ENCODE measurements around the gene FLRT2.

The FLRT2 gene

DNA sequence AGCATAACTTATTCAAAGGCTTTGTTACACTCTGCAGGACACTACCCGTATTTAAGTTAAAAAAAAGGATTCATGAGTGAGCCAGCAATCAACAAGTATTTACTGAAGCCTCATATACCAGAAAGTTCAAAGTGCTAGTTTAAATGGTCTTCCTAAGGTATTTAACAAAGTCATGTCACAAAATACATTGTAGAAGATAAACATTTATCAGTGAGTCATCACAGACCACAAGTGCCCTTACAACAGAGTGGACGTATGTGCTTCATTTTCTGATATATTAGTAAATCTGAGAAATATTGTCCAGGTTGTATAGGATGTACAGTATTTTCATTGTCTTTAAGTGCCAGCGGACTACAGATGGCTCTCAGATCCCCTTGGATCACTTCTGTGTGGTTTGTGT lies 24.2 kb downstream of the FLRT2 start:
- no peak for TF ChIP-seq POLR2A (IDR thresholded peaks at IDR 0.05; ENCODE audit: low read depth, low read length)
- no peak for FAIRE-seq
- no peak for DNase-seq (ENCODE audit: insufficient read length, low spot score)

DNA sequence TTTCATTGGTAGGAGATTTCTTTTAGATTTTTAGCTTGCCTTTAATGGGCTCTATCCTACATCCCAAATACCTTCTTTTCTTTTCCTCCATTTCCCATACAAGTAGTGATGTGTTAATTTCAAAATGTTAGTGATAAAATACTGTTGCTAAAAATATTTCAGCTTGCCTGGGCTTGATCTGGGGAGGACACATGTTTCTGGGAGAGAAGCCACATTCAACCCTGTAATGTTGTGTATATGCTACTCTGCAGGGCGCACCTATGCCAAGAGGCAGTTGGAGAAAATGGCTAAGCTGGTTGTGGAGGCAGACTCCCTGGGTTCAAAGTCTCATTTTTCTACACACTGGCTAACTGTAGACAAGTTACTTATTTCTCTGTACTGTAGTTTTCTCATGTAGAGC lies 26.3 kb downstream of the FLRT2 start:
- DNase-seq (ENCODE audit: insufficient read length, low spot score), result no peak
- no peak for TF ChIP-seq TAF1 (IDR thresholded peaks at IDR 0.05; ENCODE audit: low read depth, low read length)
- TF ChIP-seq PAX5 (IDR thresholded peaks at IDR 0.05; ENCODE audit: insufficient read depth, low read length, severe bottlenecking), result no peak
- no peak for TF ChIP-seq POLR2A (IDR thresholded peaks at IDR 0.05; ENCODE audit: low read depth, low read length)
- TF ChIP-seq POU2F2 (IDR thresholded peaks at IDR 0.05; ENCODE audit: low read depth, low read length), result no peak
- TF ChIP-seq SPI1 (IDR thresholded peaks at IDR 0.05; ENCODE audit: low read depth, low read length), result no peak
- no peak for TF ChIP-seq POLR2AphosphoS5 (IDR thresholded peaks at IDR 0.05; ENCODE audit: low read depth, low read length)
- FAIRE-seq, result no peak

DNA sequence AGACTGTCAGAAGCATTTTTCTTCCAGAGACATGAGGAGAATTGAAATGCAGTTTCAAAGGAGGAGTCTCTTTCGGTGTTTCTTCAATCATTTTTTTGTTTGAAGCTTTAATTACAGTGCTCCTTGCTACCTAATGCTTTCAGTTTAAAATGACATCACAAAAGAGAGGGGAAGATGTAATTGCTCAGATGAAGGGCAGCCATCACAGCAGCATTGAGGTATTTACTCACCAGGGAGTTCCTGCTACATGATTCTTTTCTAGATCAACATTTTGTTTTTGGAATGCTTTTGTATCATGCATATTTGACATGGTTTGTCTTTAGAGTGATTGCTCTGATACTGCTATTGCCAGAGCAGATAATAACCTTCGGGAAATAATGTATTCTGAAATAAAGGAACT lies 28.6 kb downstream of the FLRT2 start:
- no peak for TF ChIP-seq SPI1 (IDR thresholded peaks at IDR 0.05; ENCODE audit: low read depth, low read length)
- FAIRE-seq, result no peak

DNA sequence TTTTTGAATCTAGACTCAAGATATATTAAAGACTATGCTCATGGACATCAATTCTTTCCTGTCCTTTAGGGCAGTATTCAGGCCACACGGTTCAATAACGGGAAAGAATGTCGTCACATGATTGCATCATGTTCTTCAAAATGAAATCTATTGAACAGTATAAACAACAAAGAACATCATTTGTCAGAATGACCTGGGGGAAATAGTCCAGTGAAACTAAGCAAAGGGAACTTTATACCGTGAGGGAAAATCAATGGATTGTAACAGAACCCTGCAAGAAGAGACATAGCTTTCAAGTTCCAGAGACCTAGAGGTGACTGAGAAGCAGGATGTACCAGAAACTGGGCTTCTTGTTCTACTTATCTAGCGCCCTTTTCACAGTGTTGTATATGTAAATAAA lies 32.7 kb downstream of the FLRT2 start:
- DNase-seq (ENCODE audit: insufficient read length, low spot score) (no peak), FAIRE-seq (no peak)
- TF ChIP-seq POLR2A (IDR thresholded peaks at IDR 0.05; ENCODE audit: low read depth, low read length) (no peak), SPI1 (IDR thresholded peaks at IDR 0.05; ENCODE audit: low read depth, low read length) (no peak), POU2F2 (IDR thresholded peaks at IDR 0.05; ENCODE audit: low read depth, low read length) (no peak), POLR2AphosphoS5 (IDR thresholded peaks at IDR 0.05; ENCODE audit: low read depth, low read length) (no peak), TAF1 (IDR thresholded peaks at IDR 0.05; ENCODE audit: low read depth, low read length) (no peak), PAX5 (IDR thresholded peaks at IDR 0.05; ENCODE audit: insufficient read depth, low read length, severe bottlenecking) (no peak)

More for the DNA sequence above, 28.6 kb downstream of the FLRT2 start:
- no peak for DNase-seq (ENCODE audit: insufficient read length, low spot score)

DNA sequence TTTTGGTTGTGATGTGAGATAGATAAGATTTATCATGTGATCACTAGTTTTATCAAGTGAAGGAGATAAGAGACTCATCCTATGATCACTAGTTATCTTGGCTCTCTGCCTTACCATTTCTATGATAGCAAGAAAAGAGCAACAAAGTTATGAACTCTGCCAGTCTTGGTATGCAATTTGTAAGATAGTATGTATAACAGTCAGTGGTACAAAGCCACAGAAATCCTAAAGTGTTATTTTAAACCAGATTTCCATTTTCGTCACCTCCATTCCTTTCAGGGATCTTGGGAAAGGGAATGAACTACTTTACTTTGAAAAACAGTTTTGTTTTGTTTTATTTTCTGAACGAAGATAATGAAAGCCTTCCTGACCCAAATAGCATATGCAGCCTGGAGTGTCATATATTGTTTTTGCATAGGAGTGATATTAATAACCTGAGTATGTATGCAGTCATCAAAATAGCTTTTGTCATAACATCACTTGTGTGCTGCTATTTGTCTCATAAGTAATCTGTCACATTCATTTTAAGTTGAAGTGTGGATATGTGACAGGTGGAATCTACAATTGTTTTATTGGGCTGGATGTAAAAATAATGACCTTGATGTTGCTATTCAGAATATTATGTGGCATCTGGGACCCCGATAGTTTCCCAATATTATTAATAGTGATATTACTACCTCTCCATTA lies 35.0 kb downstream of the FLRT2 start:
- no peak for TF ChIP-seq POU2F2 (IDR thresholded peaks at IDR 0.05; ENCODE audit: low read depth, low read length)
- no peak for TF ChIP-seq POLR2AphosphoS5 (IDR thresholded peaks at IDR 0.05; ENCODE audit: low read depth, low read length)
- no peak for TF ChIP-seq PAX5 (IDR thresholded peaks at IDR 0.05; ENCODE audit: insufficient read depth, low read length, severe bottlenecking)
- TF ChIP-seq SPI1 (IDR thresholded peaks at IDR 0.05; ENCODE audit: low read depth, low read length), result no peak
- TF ChIP-seq POLR2A (IDR thresholded peaks at IDR 0.05; ENCODE audit: low read depth, low read length), result no peak
- TF ChIP-seq TAF1 (IDR thresholded peaks at IDR 0.05; ENCODE audit: low read depth, low read length), result no peak
- no peak for DNase-seq (ENCODE audit: insufficient read length, low spot score)
- no peak for FAIRE-seq

DNA sequence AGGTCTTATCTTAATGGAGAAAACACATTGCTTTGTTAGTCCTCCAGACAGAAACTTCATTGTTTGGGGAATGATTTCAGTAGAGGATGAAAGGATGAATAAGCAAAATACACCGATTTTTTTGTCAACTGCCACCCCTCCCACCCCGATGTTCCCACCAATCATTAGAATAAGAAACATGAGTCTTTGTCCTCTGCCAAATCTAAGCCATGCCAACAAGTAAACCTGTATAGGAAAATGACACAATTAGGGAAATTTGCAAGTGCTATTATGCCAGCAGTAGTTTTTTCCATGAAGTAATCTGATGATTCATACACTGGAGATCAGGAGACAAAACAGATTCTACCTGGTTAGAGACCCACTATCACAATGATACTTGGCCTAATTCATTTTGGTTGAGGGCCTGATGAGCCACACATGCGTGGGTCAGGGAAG lies 35.9 kb downstream of the FLRT2 start:
- DNase-seq (ENCODE audit: insufficient read length, low spot score), result no peak
- no peak for FAIRE-seq
- TF ChIP-seq SPI1 (IDR thresholded peaks at IDR 0.05; ENCODE audit: low read depth, low read length), result no peak
- TF ChIP-seq POLR2A (IDR thresholded peaks at IDR 0.05; ENCODE audit: low read depth, low read length), result no peak
- no peak for TF ChIP-seq TAF1 (IDR thresholded peaks at IDR 0.05; ENCODE audit: low read depth, low read length)
- TF ChIP-seq POU2F2 (IDR thresholded peaks at IDR 0.05; ENCODE audit: low read depth, low read length), result no peak

DNA sequence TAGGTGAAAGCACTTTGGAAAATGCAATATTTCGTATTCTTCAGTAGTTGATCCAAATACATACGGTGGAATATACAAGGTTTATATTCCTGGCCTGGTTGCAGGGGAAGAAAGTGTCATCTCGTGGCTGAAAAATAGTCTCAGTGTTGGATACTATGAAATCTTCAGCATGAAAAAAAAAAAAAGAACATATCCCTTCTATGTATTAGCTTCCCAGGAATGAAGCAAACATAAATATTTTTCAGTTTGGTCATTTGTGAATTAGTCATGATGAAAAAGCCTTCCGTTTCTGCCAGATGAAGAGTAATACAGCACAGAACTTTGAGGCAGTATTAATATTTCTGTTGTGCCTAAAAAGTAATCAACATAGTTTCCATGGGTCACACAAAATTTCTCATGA lies 36.7 kb downstream of the FLRT2 start:
- TF ChIP-seq POLR2A (IDR thresholded peaks at IDR 0.05; ENCODE audit: low read depth, low read length), result no peak
- TF ChIP-seq POLR2AphosphoS5 (IDR thresholded peaks at IDR 0.05; ENCODE audit: low read depth, low read length), result no peak
- no peak for TF ChIP-seq TAF1 (IDR thresholded peaks at IDR 0.05; ENCODE audit: low read depth, low read length)
- no peak for TF ChIP-seq PAX5 (IDR thresholded peaks at IDR 0.05; ENCODE audit: insufficient read depth, low read length, severe bottlenecking)
- TF ChIP-seq SPI1 (IDR thresholded peaks at IDR 0.05; ENCODE audit: low read depth, low read length), result no peak
- TF ChIP-seq POU2F2 (IDR thresholded peaks at IDR 0.05; ENCODE audit: low read depth, low read length), result no peak
- FAIRE-seq (no peak), DNase-seq (ENCODE audit: insufficient read length, low spot score) (no peak)

DNA sequence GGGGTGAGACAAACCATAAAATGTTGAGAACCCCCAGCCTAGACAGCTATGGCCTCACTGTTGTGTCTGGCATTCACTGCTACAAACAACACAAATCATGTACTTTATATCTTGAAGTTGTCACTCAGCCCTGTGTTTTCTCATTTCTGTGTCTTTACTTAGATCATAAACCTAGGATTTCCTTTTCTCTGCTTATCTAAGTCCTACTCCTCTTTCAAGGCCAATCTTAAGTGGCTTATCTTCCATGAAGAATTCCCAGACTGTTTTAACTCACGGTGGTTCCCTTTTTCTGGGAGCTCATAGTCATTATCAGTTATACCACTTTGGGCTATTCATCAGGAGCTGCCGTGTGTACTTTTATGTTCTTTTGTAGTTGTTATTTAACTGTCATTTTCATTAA lies 42.1 kb downstream of the FLRT2 start:
- DNase-seq (ENCODE audit: insufficient read length, low spot score), result no peak
- TF ChIP-seq SPI1 (IDR thresholded peaks at IDR 0.05; ENCODE audit: low read depth, low read length) (no peak), POLR2A (IDR thresholded peaks at IDR 0.05; ENCODE audit: low read depth, low read length) (no peak), TAF1 (IDR thresholded peaks at IDR 0.05; ENCODE audit: low read depth, low read length) (no peak), PAX5 (IDR thresholded peaks at IDR 0.05; ENCODE audit: insufficient read depth, low read length, severe bottlenecking) (no peak), POU2F2 (IDR thresholded peaks at IDR 0.05; ENCODE audit: low read depth, low read length) (no peak), POLR2AphosphoS5 (IDR thresholded peaks at IDR 0.05; ENCODE audit: low read depth, low read length) (no peak)
- FAIRE-seq, result no peak

DNA sequence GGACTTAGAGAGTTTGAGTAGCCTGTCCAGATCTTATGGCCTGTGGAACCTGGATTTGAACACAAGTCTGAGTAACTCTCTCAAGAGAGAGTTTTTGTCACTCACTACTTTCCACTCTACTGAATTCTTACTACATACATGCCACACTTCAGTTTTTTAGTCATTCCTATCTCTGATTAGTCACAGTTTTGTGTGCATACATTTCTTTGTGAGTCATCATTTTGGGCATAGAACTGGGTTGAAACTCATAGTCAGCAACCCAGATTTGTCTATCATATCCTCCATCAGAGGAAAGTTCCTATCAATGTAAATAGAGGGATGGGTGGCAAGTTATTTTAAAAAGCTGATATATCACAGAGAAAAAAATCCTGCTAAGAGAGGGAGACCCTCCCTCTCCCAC lies 42.9 kb downstream of the FLRT2 start:
- TF ChIP-seq POU2F2 (IDR thresholded peaks at IDR 0.05; ENCODE audit: low read depth, low read length), result no peak
- no peak for TF ChIP-seq POLR2A (IDR thresholded peaks at IDR 0.05; ENCODE audit: low read depth, low read length)
- no peak for TF ChIP-seq PAX5 (IDR thresholded peaks at IDR 0.05; ENCODE audit: insufficient read depth, low read length, severe bottlenecking)
- TF ChIP-seq TAF1 (IDR thresholded peaks at IDR 0.05; ENCODE audit: low read depth, low read length), result no peak
- TF ChIP-seq SPI1 (IDR thresholded peaks at IDR 0.05; ENCODE audit: low read depth, low read length), result no peak
- TF ChIP-seq POLR2AphosphoS5 (IDR thresholded peaks at IDR 0.05; ENCODE audit: low read depth, low read length), result no peak
- DNase-seq (ENCODE audit: insufficient read length, low spot score) (no peak), FAIRE-seq (no peak)

DNA sequence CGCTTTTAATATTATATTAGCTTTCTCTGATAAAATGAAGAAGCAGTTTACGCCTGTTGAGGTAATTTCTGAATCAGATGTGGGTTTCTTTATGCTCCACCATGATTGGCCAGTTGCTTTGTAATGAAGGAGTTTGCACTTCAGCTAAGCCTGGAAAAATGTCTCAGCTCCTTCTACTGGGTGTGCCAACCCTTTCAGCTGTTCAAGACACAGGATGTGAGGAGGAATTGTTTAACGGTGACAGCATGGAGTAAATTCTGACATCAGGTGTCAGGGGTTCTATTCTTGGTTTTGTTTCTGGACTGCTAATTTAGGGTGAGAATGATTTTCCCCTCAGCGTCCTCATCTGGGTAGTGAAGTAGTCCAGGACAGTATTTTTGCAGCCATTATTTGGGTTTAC lies 43.5 kb downstream of the FLRT2 start:
- FAIRE-seq, result no peak
- TF ChIP-seq POLR2A (IDR thresholded peaks at IDR 0.05; ENCODE audit: low read depth, low read length) (no peak), POLR2AphosphoS5 (IDR thresholded peaks at IDR 0.05; ENCODE audit: low read depth, low read length) (no peak), PAX5 (IDR thresholded peaks at IDR 0.05; ENCODE audit: insufficient read depth, low read length, severe bottlenecking) (no peak), TAF1 (IDR thresholded peaks at IDR 0.05; ENCODE audit: low read depth, low read length) (no peak), SPI1 (IDR thresholded peaks at IDR 0.05; ENCODE audit: low read depth, low read length) (no peak), POU2F2 (IDR thresholded peaks at IDR 0.05; ENCODE audit: low read depth, low read length) (no peak)
- DNase-seq (ENCODE audit: insufficient read length, low spot score), result no peak

All from GM12891 (cell line).